Measurements from ENCODE around the gene RAB27B.
"Not testable (repeated sequence)": the region's sequence is repeated elsewhere in the genome, so short reads cannot be mapped to it uniquely, and the experiment has no call there.

The RAB27B gene, protein sequence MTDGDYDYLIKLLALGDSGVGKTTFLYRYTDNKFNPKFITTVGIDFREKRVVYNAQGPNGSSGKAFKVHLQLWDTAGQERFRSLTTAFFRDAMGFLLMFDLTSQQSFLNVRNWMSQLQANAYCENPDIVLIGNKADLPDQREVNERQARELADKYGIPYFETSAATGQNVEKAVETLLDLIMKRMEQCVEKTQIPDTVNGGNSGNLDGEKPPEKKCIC

GRCh38 chr18:54828281-54828881, at the start of gene RAB27B:
Gene RAB27B (plus strand): TSS chr18:54828477. CDS start chr18:54877586, 49,109 bp downstream.
- DNase-seq: peak; percentile 70 to 77

GRCh38 chr18:54780285-54780861, 47.9 kb upstream of the RAB27B start:
- DNase-seq: no peak

- no peak for DNase-seq
These were observed 47.3 kb upstream of the RAB27B start for GRCh38 chr18:54780970-54781369.

- no peak for DNase-seq
These were observed 45.1 kb upstream of the RAB27B start for GRCh38 chr18:54783139-54783538.

DNA sequence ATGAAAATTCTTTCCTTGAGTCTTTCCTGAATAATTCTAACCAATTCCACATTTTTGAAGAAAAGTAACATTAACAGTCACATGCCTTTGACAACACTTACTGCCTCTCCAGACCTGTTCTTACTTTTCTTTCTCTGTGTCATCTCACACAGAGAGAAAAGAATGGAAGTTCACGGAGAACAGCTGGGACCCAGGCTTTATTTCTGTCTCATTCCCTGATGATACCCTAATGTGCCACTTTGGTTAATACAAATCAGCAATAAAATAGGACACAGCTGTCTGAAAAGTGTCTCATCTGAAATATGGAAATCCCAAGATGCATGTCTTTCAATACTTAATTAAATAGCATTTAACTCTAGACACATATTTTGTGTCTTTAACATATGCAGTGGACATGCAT, 42.1 kb upstream of the RAB27B start:
- no peak for DNase-seq

- DNase-seq: no peak
These were observed 41.2 kb upstream of the RAB27B start for GRCh38 chr18:54787121-54787520.

DNA sequence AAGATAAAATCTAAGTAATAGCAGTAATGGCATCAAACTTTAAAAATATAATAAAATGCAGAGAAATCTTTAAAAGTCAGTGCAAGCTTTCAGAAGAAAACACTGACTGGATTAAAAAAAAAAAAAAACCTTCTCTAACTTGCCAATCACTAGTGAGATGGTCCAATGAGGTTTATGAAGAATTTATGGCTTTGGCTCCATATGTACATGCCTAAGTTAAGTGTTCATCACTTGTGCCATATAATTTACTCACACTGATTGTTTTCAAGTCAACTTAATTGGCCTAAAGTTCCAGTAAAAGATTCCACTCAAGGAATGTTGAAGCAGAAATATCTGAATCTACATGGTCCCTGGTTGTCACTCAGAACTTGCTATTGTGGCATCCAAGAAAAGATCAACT, 40.7 kb upstream of the RAB27B start:
- DNase-seq: no peak

GRCh38 chr18:54790109-54790508, 38.2 kb upstream of the RAB27B start:
- DNase-seq: no peak

DNA sequence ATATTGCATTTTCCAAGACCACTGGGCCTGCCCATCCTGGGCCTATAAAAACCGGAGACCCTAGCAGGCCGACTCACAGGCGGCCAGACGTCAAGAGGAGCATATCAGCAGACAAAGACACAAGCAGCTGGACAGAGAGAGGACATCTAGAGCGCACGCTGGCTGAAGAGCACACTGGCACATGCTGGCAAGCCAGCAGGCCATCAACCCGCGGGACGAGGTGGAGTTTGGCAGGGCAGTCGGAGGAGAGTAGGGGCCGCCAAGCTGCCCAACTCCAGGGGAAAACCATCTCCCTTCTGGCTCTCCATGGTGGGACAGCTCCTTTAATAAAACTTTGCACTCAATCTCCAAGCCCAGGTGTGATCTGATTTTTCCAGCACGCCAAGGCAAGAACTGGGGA, 36.6 kb upstream of the RAB27B start:
- no peak for DNase-seq

GRCh38 chr18:54792079-54792478, 36.2 kb upstream of the RAB27B start:
- no peak for DNase-seq

GRCh38 chr18:54794823-54795222, 33.5 kb upstream of the RAB27B start:
- DNase-seq: no peak

DNA sequence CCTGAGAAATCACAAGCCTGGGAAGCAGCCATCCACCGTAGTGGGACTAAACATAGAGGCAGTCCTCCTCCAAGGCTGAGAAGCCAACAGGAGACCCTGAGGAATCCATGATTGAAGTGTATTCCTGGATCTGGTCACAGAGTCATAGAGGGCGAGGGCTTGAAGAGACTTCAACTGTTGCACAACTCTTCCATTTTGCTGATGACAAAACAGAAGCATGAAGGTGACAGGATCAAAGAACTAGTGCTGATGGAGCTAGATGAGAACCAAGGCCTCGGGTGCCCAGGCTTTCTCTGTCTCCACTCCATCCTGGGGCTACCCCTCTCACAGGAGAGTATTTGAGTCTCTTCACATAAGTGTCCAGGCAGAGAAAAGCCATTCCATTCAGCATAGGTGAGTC, 30.1 kb upstream of the RAB27B start:
- no peak for DNase-seq

DNA sequence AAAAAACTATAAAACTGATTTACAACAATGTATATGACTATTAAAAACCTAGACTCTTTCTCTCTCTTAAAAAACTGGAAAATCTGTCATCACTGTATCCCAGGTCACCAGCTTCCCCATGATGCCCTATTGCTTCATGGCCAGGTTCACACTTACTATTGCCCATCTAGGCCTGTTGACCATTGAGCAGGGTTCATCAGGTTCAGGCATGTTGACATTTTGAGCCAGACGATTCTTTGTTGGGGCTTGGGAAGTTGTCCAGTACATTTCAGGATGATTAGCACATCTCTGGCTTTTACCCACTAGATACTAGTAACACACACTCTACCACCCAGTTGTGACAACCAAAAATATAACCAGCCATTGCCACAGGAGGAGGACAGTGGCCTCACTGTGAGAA, 26.9 kb upstream of the RAB27B start:
- DNase-seq: no peak

- DNase-seq: no peak
These were observed 26.1 kb upstream of the RAB27B start for GRCh38 chr18:54802178-54802577.

- DNase-seq: no peak
These were observed 25.4 kb upstream of the RAB27B start for GRCh38 chr18:54802686-54803395.

- no peak for DNase-seq
These were observed 22.5 kb upstream of the RAB27B start for GRCh38 chr18:54805571-54806334.

GRCh38 chr18:54806526-54806925, 21.8 kb upstream of the RAB27B start:
- no peak for DNase-seq

DNA sequence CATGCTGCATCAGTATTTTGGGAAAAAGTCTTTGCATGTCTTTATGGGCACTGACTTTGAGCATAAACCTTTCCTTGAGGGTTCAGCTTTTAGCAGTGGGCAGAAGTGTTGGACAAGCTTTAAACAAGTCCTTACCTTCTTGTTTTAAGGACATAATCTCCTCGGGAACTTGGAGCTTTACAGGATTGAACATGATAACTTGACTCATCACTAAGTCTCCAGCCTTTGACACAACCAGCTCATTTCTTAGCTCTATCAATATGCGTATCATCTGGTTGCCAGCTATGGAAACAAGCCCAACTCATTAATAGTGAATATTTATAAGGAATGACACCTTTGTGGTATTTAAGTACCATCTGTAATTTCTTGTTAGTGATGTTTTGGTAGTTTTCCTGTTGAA, 21.0 kb upstream of the RAB27B start:
- no peak for DNase-seq

DNA sequence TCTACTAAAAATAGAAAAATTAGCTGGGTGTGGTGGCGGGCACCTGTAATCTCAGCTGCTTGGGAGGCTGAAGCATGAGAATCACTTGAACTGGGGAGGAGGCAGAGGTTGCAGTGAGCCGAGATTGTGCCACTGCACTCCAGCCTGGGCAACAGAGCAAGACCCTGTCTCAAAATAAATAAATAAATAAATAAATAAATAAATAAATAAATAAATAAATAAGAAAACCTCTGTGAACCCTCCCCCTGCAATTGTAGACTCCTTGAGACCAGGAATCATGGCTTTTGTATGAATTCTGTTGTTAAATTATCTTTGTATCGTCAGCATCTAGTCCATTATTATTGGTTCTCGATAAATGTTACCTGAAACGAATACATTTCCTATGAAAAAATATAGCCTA, 17.6 kb upstream of the RAB27B start:
- not testable (repeated sequence) for DNase-seq

DNA sequence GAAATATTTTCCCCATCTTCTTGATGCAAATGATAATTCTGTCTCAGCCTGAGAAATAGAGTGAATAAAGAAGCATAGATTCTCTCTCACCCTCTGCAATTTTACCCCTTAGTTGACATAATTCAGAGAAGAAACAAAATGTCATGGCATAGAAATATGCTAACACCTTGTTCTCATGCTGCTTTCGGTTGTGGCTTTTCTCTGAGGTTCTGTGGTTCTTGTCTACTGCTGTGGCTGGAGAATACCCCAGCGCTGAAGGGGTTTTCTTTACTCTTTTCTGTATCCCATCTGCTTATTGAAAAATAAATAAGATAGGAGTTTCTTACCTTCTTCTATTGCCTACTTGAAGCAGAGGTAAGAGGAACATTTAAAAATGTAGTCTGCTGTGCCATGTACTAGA, 15.4 kb upstream of the RAB27B start:
- no peak for DNase-seq

DNA sequence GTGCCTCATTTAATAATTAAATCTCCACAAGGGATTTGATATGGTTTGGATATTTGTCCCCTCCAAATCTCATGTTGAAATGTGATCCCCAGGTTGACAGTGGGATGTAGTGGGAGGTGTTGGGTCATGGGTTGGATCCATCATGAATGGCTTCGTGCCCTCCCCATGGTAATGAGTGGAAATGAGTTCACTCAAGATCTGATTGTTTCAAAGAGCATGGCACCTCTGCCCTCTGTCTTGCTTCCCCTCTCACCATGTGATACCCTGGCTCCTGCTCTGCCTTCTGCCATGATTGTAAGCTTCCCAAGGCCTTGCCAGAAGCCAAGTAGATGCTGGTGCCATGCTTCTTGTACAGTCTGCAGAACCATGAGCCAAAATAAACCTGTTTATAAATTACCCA, 15.0 kb upstream of the RAB27B start:
- no peak for DNase-seq

GRCh38 chr18:54813977-54814565, 14.2 kb upstream of the RAB27B start:
- no peak for DNase-seq

DNA sequence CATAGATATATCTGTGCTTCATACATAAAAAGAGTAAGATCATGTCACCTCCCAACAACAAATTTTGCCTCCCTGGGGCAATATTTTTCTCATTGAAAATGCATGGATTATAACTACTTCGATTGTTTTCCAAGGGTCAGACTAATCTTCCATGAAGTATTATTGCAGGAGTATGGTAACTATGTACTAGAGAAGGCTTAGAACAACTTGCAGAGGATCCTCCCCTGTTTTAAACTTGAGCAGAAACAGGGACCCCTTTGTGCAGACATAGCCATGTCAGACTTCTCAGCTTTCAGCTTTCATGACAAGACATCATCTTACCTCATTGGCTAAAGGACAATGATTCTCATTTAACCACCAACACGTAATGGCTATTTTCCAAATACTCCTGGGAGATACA, 13.2 kb upstream of the RAB27B start:
- DNase-seq: no peak

Data from activated CD4-positive, alpha-beta T cell treated with anti-CD3 and anti-CD28 coated beads, Interleukin-2, amount 50 U/mL, for 48 hours (primary cell).